Globus pallidus (tissue), 1 donor: ENCODE results near the gene PTPRT.
"Not testable (repeated sequence)": the region's sequence is repeated elsewhere in the genome, so short reads cannot be mapped to it uniquely, and the experiment has no call there.

Source experiments
- DNase-seq: peaks from one replicate; pipeline ENCODE4 v3.0.0-alpha.2; 2015; ENCODE audit warnings: low spot score

PTPRT gene

DNA sequence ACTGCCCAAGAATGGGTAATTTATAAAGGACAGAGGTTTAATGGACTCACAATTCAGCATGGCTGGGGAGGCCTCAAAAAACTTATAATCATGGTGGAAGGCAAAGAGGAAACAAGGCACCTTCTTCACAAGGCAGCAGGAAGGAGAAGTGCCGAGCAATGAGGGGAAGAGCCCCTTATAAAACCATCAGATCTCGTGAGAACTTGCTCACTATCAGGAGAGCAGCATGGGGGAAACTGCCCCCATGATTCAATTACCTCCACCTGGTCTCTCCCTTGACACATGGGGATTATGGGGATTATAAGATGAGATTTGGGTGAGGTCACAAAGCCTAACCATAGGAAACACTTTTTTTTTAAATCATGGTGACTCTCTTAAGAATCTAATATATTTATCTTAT lies 278.9 kb downstream of the PTPRT start:
- not testable (repeated sequence) for DNase-seq

GRCh38 chr20:42907730-42908129 lies 282.0 kb downstream of the PTPRT start:
- DNase-seq, result no peak

GRCh38 chr20:42906120-42906519 lies 283.6 kb downstream of the PTPRT start:
- DNase-seq, result no peak

DNA sequence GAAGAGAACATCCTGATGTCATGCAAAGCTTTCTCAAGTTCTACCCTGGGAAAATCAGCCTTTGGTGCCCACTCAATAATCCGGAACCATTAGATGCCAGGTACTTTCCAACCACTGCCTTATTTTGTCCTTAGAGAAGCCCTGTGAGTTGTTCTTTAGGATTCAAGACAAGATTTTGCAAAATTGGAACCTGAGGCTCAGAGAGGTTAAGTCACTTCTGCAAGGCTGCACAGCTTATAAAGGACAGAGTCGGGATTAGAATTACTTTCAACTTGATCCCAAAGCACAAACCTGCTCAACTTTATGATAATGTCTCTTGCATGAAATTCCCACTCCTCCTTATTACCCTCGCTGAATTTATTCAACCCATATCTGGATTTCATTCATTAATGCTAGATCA lies 287.2 kb downstream of the PTPRT start:
- DNase-seq, result no peak

DNA sequence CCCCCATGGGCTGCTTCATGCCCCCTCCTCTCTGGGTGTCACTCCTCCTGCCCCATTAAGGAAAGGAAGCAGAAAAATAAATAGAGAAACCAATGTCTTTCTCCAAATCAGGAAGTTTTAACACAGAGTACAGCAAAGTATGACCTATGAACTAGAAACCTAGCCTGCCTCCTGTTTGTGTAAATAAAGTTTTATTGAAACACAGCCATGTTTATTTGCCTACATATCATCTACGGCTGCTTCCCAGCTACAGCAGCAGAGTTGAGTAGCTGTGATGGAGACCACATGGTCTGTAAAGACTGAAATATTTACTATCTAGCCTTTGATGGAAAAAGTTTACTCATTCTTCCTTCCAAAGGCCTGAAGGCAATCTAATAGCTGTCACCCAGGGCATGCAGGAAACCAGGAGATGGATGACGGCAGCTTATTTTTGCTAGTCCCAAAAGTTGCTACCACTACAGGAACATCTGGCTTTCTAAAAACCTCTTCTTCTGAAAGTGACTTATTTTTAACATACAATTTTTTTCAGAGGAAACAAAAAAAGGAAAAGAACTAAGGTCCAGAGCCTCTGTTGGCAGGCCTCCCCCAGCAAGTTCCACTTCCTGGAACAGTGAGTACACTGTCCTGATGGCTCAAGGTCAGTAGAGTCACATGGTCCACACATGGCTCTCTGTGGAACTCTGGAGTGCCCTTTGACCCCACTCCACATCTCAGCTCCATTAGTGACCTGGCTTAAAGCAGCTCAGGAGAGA lies 287.8 kb downstream of the PTPRT start:
- no peak for DNase-seq

DNA sequence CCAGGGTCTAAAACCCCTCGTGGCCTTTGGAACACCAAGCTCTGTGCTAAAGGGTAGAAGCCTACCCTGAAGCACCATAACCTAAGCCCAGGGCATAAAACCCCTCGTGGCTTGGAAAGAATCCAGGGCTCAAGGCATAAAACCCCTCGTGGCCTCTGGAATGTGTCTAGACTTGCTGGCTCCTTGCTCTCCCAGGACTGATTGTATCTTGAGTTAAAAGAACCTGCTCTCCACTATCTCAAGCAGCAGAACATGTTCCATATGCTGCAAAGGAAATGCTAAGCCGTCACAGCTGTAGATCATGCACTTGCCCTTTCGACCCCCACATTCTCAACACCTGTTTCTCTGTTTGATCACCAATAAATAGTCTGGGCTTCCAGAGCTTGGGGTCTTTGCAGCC lies 288.9 kb downstream of the PTPRT start:
- not testable (repeated sequence) for DNase-seq

- DNase-seq, result no peak
These were observed 294.7 kb downstream of the PTPRT start for GRCh38 chr20:42895020-42895419.

DNA sequence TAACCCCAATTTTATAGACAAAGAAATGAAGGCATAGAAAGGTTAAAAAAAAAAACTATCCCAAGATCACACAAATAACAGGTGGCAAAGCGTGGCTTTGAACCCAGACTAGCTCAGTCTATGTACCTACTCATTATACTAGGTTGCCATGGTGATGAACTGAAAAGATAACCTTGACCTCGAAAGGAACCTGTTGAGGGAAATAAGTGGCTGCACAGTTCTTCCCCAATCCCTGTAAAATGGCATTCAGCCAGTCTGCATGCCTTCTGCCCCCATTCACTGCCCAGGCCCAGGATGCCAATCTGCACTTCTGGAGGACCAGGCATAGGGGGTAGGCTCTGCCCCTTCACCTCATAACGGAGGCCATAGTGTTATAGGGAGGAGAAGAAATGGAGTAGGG lies 295.2 kb downstream of the PTPRT start:
- DNase-seq, result no peak

GRCh38 chr20:42889517-42889916 lies 300.2 kb downstream of the PTPRT start:
- no peak for DNase-seq

DNA sequence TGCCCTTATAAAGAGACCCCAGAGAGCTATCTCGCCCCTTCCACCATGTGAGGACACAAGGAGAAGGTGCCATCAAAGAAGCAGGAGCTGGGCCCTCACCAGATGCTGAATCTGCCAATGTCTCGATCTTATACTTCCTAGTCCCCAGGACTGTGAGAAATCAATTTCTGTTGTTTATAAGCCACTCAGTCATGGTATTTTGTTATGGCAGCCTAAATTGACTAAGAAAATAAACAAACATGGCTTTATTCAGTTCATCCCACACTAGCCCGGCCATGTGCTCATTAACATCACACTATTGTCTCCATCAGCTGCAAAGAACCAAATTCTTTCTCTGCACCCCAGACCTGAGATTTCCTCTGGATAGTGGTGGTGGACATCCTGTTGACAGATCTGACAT lies 302.4 kb downstream of the PTPRT start:
- no peak for DNase-seq

- no peak for DNase-seq
These were observed 302.9 kb downstream of the PTPRT start for GRCh38 chr20:42886801-42887200.

- no peak for DNase-seq
These were observed 303.7 kb downstream of the PTPRT start for GRCh38 chr20:42886046-42886445.

DNA sequence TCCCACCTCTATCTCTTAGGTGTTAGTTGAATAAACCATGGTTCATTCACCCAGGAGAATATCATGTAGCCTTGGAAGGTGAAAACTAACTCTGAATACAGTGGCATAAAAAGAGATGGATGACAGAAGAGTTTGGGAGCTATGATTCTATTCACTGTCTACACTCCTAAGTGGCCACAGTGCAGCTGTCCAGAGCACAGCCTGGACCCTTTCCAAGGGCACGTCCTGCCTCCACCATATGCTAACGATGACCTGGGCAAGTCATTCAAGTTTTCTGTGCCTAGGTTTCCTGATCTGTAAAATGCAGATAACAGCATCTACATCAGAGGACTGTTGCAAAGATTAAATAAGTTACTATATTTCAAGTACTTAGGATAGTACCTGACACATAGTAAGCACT lies 314.1 kb downstream of the PTPRT start:
- DNase-seq, result no peak

- DNase-seq, result no peak
These were observed 316.4 kb downstream of the PTPRT start for GRCh38 chr20:42873259-42873658.

GRCh38 chr20:42864116-42864515 lies 325.6 kb downstream of the PTPRT start:
- DNase-seq, result no peak

- no peak for DNase-seq
These were observed 327.3 kb downstream of the PTPRT start for GRCh38 chr20:42862446-42862845.

DNA sequence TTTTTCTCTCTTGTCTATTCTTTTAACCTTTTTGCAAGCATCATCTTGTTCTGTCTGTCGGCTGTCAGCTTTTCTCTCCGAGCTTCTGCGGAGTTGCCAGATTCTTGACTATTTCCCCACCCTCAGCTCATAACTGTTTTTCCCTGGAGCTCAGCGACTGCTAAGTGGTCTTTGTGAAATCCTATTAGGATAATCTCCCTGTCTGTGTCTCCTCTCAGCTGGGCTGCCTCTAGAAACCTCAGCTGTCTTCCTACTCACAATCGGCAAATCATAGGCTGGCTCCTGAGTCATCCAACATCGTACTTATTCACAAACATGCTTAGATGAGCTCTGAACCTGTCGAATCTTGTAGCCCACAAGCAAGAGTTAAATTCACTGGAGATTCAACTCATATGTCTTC lies 332.3 kb downstream of the PTPRT start:
- no peak for DNase-seq

- DNase-seq, result no peak
These were observed 333.8 kb downstream of the PTPRT start for GRCh38 chr20:42855896-42856295.

DNA sequence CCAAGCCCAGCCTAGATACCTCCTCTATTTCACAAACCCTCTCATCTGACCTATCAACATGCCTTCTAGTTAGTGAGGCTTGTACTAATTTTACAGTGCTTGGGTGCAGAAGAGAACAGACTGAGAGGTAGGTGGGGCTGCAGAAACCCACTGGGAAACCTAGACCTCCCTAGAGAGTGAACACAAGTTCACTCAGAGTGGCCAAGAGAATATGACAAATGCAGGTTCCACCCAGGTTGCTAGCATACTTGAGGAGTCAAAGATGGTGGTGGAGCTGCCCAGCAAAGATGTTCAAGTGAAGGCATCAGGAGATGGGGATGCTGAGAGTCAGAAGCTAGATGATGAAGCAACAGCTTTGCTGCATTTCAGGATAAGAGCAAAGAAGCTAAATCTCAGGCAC lies 337.0 kb downstream of the PTPRT start:
- DNase-seq, result no peak

DNA sequence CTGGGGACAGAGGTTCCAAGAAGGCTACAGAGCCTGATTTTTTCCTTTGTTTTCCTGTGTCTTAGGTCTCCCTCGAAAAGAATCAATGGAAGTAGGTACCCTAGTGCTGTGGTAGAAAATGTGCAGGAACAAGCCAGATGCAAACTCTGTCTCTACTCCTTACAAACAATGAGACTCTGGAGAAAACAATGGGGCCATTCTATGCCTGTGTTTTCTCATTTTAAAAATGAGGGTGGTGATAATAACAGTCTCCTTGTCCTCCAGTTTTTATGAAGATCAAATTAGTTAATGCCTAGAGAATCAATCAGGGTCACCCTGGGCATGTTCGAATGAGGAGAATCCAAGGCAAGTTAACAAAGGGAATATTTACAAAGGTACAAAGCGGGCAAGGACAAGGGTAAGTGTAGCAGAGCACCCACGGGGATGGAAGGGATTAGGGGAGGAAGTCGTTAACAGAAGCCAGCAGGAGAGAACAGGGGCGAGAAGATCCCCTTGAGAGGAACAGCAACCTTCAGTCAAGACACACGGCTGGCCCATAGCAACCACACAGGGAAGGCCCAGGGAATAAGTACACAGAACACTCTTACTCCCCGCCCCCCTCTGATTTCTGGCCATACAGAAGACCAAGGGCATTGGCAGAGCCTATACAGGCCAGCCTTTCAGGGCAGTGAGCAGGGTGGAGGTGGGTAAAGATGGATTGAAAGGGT lies 342.8 kb downstream of the PTPRT start:
- DNase-seq, result peak; percentile 63

GRCh38 chr20:42844751-42845150 lies 345.0 kb downstream of the PTPRT start:
- DNase-seq, result no peak

- no peak for DNase-seq
These were observed 352.2 kb downstream of the PTPRT start for GRCh38 chr20:42837456-42837855.

DNA sequence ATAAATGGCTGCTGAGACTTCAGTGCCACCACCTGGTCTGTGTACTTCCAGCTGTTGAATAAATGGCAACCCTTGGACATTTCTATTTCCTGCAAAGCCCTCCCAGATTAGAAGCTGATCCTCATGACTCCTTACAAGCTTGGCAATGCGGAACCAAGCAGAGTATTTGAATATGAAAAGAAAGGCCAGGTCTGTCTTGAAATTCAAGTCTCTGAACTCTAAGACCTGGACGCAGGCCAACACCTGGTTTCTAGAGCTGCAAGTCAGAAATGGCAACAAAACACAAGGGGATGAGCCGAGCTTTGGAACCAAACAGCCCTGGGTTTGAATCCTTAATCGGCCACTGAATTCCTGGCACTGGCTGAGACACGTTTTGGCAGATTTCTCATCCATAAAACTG lies 353.4 kb downstream of the PTPRT start:
- DNase-seq, result no peak

DNA sequence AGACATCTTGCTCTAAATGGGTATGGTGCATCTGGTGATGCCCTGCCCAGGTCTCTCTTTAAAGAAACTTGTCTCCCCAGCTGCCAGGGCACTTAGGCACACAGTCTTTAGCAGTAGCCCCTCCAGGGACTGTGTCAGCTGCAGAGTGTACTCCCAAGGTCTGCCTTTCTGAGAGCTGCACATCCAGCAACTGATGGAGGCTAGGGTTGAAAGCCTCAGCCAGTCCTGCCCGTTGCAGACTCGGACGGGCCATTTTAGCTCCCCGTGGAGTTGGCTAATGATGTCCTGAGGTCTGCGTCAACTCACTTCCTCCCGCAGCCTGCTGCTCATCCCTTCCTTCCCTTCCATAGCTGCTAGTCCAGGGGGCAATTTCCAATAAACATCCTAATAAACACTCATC lies 381.8 kb downstream of the PTPRT start:
- no peak for DNase-seq
